Endothelial cell (in vitro differentiated cells): ENCODE data around the gene HINT1. TPM values are rescaled to one million over a fixed set of nuclear protein-coding genes. Genes with fewer than 3 reads are reported as not detected.

Experiments used
- DNase-seq: peaks from one replicate; pipeline ENCODE4 v3.0.0; 2021; ENCODE audit warnings: low spot score
- H3K27ac Mint-ChIP-seq: one replicate; pipeline ENCODE4 v1.8.0; 2021; ENCODE audit warnings: mixed read lengths, inconsistent platforms; ENCODE audit not compliant: unreplicated experiment
- H3K27me3 Mint-ChIP-seq: one replicate; pipeline ENCODE4 v1.8.0; 2021; ENCODE audit warnings: mild to moderate bottlenecking, moderate library complexity, mixed read lengths, inconsistent platforms; ENCODE audit not compliant: unreplicated experiment
- H3K36me3 Mint-ChIP-seq: one replicate; pipeline ENCODE4 v1.8.0; 2021; ENCODE audit warnings: mild to moderate bottlenecking, low read depth, mixed read lengths, inconsistent platforms; ENCODE audit not compliant: unreplicated experiment
- H3K4me1 Mint-ChIP-seq: one replicate; pipeline ENCODE4 v1.8.0; 2021; ENCODE audit warnings: mild to moderate bottlenecking, mixed read lengths, inconsistent platforms; ENCODE audit not compliant: unreplicated experiment
- H3K4me3 Mint-ChIP-seq: one replicate; pipeline ENCODE4 v1.8.0; 2021; ENCODE audit warnings: mild to moderate bottlenecking, mixed read lengths, inconsistent platforms; ENCODE audit not compliant: unreplicated experiment
- H3K9me3 Mint-ChIP-seq: one replicate; pipeline ENCODE4 v1.8.0; 2021; ENCODE audit warnings: mixed read lengths, inconsistent platforms; ENCODE audit not compliant: unreplicated experiment
- CTCF ChIP-seq: fragments of 200-600 bp; sonication (generic); IDR thresholded peaks from one replicate; pipeline ENCODE4 v1.5.0; 2021; ENCODE audit warnings: antibody characterized with exemption; ENCODE audit not compliant: unreplicated experiment
- total RNA-seq: library from RNA; stranded (reverse); fragmentation: NEBNext Ultra II Directional; extraction: Animal tissue kit (Norgen Biotek cat#: 25700); gene quantifications from one replicate; pipeline ENCODE4 v1.2.1, GENCODE V29; 2021; ENCODE audit not compliant: unreplicated experiment

HINT1 gene
- total RNA-seq, 1 donor from 2014 or later = 216 TPM

- TF ChIP-seq CTCF = no peak
- Mint-ChIP-seq H3K4me3 (no peak overlapping the region), H3K36me3 (no peaks in the 10 kb centered on the region), H3K27ac (no peak overlapping the region), H3K27me3 (no peaks in the 10 kb centered on the region), H3K9me3 (no peaks in the 10 kb centered on the region), H3K4me1 (no peaks in the 10 kb centered on the region)
- DNase-seq = no peak
Measured at GRCh38 chr5:131114754-131115153, 50.3 kb downstream of the HINT1 start.

- Mint-ChIP-seq H3K27ac (no peak overlapping the region), H3K4me1 (no peaks in the 10 kb centered on the region), H3K36me3 (no peaks in the 10 kb centered on the region), H3K9me3 (no peaks in the 10 kb centered on the region), H3K27me3 (no peaks in the 10 kb centered on the region), H3K4me3 (no peak overlapping the region)
- TF ChIP-seq CTCF = no peak
- DNase-seq = no peak
Measured at GRCh38 chr5:131112424-131112823, 52.6 kb downstream of the HINT1 start.

GRCh38 chr5:131110256-131110594 lies 54.8 kb downstream of the HINT1 start:
- H3K36me3 Mint-ChIP-seq = no peaks in the 10 kb centered on the region
- H3K27ac Mint-ChIP-seq = no peak overlapping the region
- no peak overlapping the region for H3K4me3 Mint-ChIP-seq
- TF ChIP-seq CTCF = no peak
- H3K4me1 Mint-ChIP-seq = no peaks in the 10 kb centered on the region
- H3K27me3 Mint-ChIP-seq = no peaks in the 10 kb centered on the region
- no peaks in the 10 kb centered on the region for H3K9me3 Mint-ChIP-seq
- DNase-seq = no peak

- peak; percentile 71 for TF ChIP-seq CTCF
Measured at GRCh38 chr5:131109540-131110255, 55.4 kb downstream of the HINT1 start.

More at GRCh38 chr5:131109540-131110255, 55.4 kb downstream of the HINT1 start:
- H3K27me3 Mint-ChIP-seq = no peaks in the 10 kb centered on the region
- H3K9me3 Mint-ChIP-seq = no peaks in the 10 kb centered on the region
- H3K4me1 Mint-ChIP-seq = no peaks in the 10 kb centered on the region
- H3K36me3 Mint-ChIP-seq = no peaks in the 10 kb centered on the region
- H3K4me3 Mint-ChIP-seq = no peak overlapping the region
- peak; percentile 47 for DNase-seq
- no peak overlapping the region for H3K27ac Mint-ChIP-seq

Other genes with a start within 250 kb of the HINT1 start
- 6.3 TPM for gene LYRM7, start 5.7 kb upstream of the HINT1 start, total RNA-seq
- gene CDC42SE2, start 98.8 kb upstream of the HINT1 start, total RNA-seq = 22.2 TPM